ENCODE results near the gene CCNY. TPM values are rescaled to one million over a fixed set of nuclear protein-coding genes. Genes with fewer than 3 reads are reported as not detected.

CCNY gene
- total and polyA plus RNA-seq, 8 donors = 60.9 to 87.6 (median 81.7) TPM

DNA sequence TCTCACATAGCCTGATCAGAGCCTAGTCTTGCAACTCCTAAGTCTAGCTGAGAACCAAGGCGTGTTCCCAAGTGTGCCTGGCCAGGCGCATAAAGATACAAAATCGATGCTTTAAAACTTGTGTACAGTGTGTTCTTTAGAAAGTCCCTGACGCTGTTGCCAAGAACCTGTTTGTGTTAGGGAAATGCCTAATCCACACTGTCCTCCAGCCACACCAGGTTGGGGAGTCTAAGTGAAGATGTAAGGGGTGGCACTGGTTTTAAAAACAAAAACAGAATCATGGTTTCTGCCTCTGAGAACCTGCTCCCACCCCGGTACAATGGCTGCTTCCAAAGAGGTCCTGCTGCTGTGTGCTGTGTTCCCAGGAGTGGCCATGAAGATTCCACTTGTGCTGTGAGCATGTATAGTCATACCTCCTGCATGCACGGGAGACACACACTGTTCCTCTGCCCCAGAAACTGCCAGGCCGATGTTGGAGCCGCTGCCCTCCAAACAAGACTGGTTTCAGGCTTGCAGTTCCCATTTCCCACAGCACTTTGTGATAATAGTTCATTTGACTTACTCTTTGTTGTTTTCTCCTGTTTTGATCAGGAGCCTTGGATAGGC, 88.5 kb downstream of the CCNY start:
- TF ChIP-seq CTCF (IDR thresholded peaks at IDR 0.05) = no peak
- no peaks in the 10 kb centered on the region for H3K36me3 ChIP-seq
- no peak overlapping the region for H3K4me3 ChIP-seq
- ATAC-seq = no peak
- no peak for DNase-seq
- peaks cover 11 to 76% of the 10 kb centered on the region in 2 donors for H3K4me1 ChIP-seq
- peak overlapping the region in 1 of 2 donors; percentile 30 for H3K27ac ChIP-seq
- H3K9me3 ChIP-seq = no peaks in the 10 kb centered on the region
- no peaks in the 10 kb centered on the region for H3K27me3 ChIP-seq
- intact Hi-C loops (cut with DNase I) = no loop called here

- no peak for ATAC-seq
- no peaks in the 10 kb centered on the region for H3K27me3 ChIP-seq
- TF ChIP-seq CTCF (IDR thresholded peaks at IDR 0.05) = no peak
Observed at GRCh38 chr10:35425595-35425994, 89.3 kb downstream of the CCNY start.

GRCh38 chr10:35426657-35427056, 90.3 kb downstream of the CCNY start:
- H3K4me3 ChIP-seq = no peak overlapping the region
- TF ChIP-seq CTCF (IDR thresholded peaks at IDR 0.05) = no peak
- peak overlapping the region in 1 of 2 donors; percentile 35 for H3K27ac ChIP-seq
- DNase-seq = no peak
- H3K36me3 ChIP-seq = no peaks in the 10 kb centered on the region
- no peak for ATAC-seq
- intact Hi-C loops (cut with DNase I) = no loop called here
- no peaks in the 10 kb centered on the region for H3K27me3 ChIP-seq
- no peaks in the 10 kb centered on the region for H3K9me3 ChIP-seq
- H3K4me1 ChIP-seq = peaks cover 9 to 63% of the 10 kb centered on the region in 2 donors

More at GRCh38 chr10:35425595-35425994, 89.3 kb downstream of the CCNY start:
- H3K9me3 ChIP-seq = no peaks in the 10 kb centered on the region
- H3K4me1 ChIP-seq = peaks cover 11 to 74% of the 10 kb centered on the region in 2 donors
- intact Hi-C loops (cut with DNase I) = no loop called here
- H3K4me3 ChIP-seq = no peak overlapping the region
- H3K36me3 ChIP-seq = no peaks in the 10 kb centered on the region
- no peak for DNase-seq
- H3K27ac ChIP-seq = peak overlapping the region in 1 of 2 donors; percentile 30

- DNase-seq = no peak
- intact Hi-C loops (cut with DNase I) = no loop called here
- Histone ChIP-seq H3K9me3 (no peaks in the 10 kb centered on the region), H3K4me3 (no peak overlapping the region), H3K27ac (no peak overlapping the region), H3K27me3 (no peaks in the 10 kb centered on the region), H3K4me1 (peaks cover 0 to 55% of the 10 kb centered on the region in 2 donors), H3K36me3 (no peaks in the 10 kb centered on the region)
- TF ChIP-seq CTCF (IDR thresholded peaks at IDR 0.05) = no peak
- ATAC-seq = no peak
Observed at GRCh38 chr10:35427543-35427942, 91.2 kb downstream of the CCNY start.

DNA sequence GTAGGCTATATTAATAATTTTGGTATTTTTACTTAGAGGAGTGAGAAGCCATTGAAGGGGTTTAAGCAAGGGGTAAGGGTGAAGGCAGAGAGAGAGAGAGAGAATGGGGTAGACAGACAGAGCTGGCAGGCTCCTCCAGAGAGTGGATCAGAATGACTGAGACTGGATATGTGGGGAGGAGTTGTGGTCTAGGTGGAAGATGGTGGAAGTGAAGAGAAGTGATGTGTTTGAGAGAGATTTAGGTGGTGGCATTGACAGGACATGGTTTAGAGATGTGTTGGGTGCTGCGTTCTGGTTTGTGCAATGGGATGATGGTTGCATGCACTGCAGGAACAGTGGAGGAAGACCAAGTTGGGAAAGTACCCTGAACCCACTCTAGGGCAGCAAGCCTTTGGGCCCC, 92.2 kb downstream of the CCNY start:
- intact Hi-C loops (cut with DNase I) = no loop called here
- Histone ChIP-seq H3K27me3 (no peaks in the 10 kb centered on the region), H3K9me3 (no peaks in the 10 kb centered on the region), H3K27ac (peak overlapping the region in 1 of 2 donors; percentile 16), H3K36me3 (no peaks in the 10 kb centered on the region), H3K4me3 (no peak overlapping the region), H3K4me1 (peaks cover 0 to 46% of the 10 kb centered on the region in 2 donors)
- ATAC-seq (no peak), DNase-seq (no peak)
- no peak for TF ChIP-seq CTCF (IDR thresholded peaks at IDR 0.05)
